ENCODE data around the gene PDCD7.
A peak's percentile ranks its signal among the peaks of the same experiment; 100 is the strongest.

The PDCD7 gene

DNA sequence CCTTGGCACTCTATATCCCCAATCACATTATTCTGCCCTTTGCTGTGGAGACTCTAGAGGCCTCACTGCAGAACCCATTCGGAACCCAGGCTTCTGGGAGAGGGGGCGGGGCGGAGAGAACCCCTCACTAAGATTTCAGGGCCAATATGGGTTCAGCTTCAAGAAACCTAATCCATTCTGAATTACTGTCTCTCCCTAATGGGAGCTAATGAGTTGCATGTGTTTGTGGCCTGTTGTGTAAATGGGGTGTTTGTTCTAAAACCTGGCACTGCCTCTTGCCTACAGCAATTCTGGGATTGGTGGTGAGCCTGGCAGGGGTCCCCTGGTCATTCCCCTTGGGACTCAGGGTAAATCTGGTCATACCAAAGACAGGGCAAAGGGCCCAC lies 65.2 kb downstream of the PDCD7 start:
- TF ChIP-seq, protein P1, sequence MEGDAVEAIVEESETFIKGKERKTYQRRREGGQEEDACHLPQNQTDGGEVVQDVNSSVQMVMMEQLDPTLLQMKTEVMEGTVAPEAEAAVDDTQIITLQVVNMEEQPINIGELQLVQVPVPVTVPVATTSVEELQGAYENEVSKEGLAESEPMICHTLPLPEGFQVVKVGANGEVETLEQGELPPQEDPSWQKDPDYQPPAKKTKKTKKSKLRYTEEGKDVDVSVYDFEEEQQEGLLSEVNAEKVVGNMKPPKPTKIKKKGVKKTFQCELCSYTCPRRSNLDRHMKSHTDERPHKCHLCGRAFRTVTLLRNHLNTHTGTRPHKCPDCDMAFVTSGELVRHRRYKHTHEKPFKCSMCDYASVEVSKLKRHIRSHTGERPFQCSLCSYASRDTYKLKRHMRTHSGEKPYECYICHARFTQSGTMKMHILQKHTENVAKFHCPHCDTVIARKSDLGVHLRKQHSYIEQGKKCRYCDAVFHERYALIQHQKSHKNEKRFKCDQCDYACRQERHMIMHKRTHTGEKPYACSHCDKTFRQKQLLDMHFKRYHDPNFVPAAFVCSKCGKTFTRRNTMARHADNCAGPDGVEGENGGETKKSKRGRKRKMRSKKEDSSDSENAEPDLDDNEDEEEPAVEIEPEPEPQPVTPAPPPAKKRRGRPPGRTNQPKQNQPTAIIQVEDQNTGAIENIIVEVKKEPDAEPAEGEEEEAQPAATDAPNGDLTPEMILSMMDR (IDR thresholded peaks at IDR 0.05; ENCODE audit: low read depth, low read length), result no peak
- H3K4me3 ChIP-seq (ENCODE audit: low read depth, low read length), result no peak overlapping the region

DNA sequence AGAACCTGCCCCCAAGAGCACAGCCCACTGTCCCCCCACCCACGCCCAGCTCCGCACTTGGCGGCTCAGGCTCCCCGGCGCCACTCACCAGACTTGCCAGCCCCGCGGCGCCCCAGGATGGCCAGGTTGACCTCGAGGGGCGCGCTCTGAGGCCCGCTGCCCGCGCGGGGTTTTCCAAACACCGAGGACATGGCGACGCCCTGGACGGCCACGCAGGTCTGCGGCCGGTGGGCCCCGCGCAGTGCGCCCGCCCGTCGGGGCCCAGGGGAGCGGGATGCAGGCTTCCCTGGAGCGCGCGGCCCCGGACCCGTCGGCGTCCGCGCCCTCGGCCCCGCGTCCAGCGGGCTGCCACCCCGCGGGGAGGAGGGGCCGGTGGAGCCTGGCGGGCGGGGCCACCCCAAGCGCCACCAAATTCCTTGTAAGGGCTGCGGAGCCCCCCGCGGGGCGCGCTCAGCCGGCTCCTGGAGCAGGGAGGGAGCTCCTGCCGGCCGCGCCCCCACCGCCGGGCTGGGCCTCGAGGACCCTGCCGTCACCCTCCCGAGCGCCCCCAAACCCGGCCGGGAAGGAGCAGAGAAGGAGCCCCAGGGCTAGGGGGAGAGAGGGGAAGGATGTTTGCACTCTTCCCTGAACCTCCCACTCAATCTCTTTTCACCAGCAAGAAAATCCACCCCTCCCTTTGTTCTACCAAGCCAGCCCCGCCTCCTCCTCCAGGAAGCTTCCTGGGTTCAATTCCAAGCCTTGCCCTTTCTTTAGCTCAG lies 65.8 kb downstream of the PDCD7 start, which contains the start of gene RASL12:
RASL12 (minus strand) TSS at position 347 of the 758 bp plus-strand sequence; CDS start at position 191, 156 bp downstream.
- peak within 1 kb of the TSS; percentile 34; the same call in 1 of the 2 replicates for H3K4me3 ChIP-seq (ENCODE audit: low read depth, low read length)
- TF ChIP-seq, protein P1 (IDR thresholded peaks at IDR 0.05; ENCODE audit: low read depth, low read length), result no peak

All from WI38 (cell line).